HCT116 (cell line): ENCODE measurements around the gene LRRK2. TPM values are rescaled to one million over a fixed set of nuclear protein-coding genes. Genes with fewer than 3 reads are reported as not detected.

Experiments used
- ATAC-seq: fragments of 200-7000 bp; cut with Tn5 transposase; 2 replicates; pipeline ENCODE4 v1.9.1; 2020; ENCODE audit warnings: mild to moderate bottlenecking, moderate library complexity
- BruUV-seq: library from RNA; stranded (reverse); fragments of 400-500 nt; replicated peaks from 2 replicates; lab custom pipeline; 2021; lab: Mats Ljungman, UMichigan
- CTCF ChIA-PET: fragments of 300-600 bp; sonication (Branson Sonifier 250); formaldehyde crosslinking; loops from one replicate; lab custom pipeline; 2021; ENCODE audit warnings: antibody characterized with exemption; lab: Charles Lee
- POLR2A ChIA-PET: fragments of 300-600, 350-600 bp; sonication (Branson Sonifier 250); formaldehyde crosslinking; loops from one replicate; lab custom pipeline; 2021; ENCODE audit warnings: antibody characterized with exemption; lab: Charles Lee
- RAD21 ChIA-PET, 2 experiments: fragments of 300-600 bp; sonication (Branson Sonifier 250); formaldehyde crosslinking; loops; one replicate each; lab custom pipeline; 2023; ENCODE audit warnings: low total read pairs in 2 of 2; ENCODE audit not compliant: uncharacterized antibody in 2 of 2, unreplicated experiment in 2 of 2, low non-redundant PET in 1 of 2; lab: Charles Lee
- DNase-seq: peaks from one replicate; pipeline ENCODE4 v3.0.0-alpha.2; 2010; ENCODE audit warnings: low read depth, low spot score
- H2AFZ ChIP-seq: fragments of 200-600 bp; shearing (Covaris generic), sonication (generic); 2 replicates; pipeline ENCODE4 v1.6.1; 2017; ENCODE audit warnings: low read depth, mixed run types, mixed read lengths, antibody characterized with exemption, low read length; ENCODE audit not compliant: poor library complexity, severe bottlenecking
- H3K27ac ChIP-seq: 2 replicates; pipeline ENCODE4 v1.5.1; 2012; ENCODE audit warnings: low read depth, low read length
- H3K27me3 ChIP-seq: fragments of 200-600 bp; sonication (generic); 2 replicates; pipeline ENCODE4 v1.6.1; 2016; ENCODE audit warnings: mixed run types, low read length, mixed read lengths; ENCODE audit not compliant: insufficient read depth
- H3K36me3 ChIP-seq, 2 experiments: fragments of 200-500 bp in 1 of 2; fragments of 200-600 bp in 1 of 2; sonication (Bioruptor generic) in 1 of 2; sonication (generic) in 1 of 2; 2 replicates each; pipeline versions ENCODE4 v1.5.1 to v1.6.1; 2014 to 2016; ENCODE audit warnings: low read length in 2 of 2, inconsistent platforms in 1 of 2, mixed read lengths in 1 of 2, mixed run types in 1 of 2; ENCODE audit not compliant: insufficient read depth in 2 of 2, control insufficient read depth in 1 of 2
- H3K4me1 ChIP-seq, 2 experiments: fragments of 200-600 bp in 1 of 2; sonication (generic) in 1 of 2; 2 replicates each; pipeline versions ENCODE4 v1.5.1 to v1.6.1; 2012 to 2017; ENCODE audit warnings: low read length in 2 of 2, inconsistent platforms in 1 of 2, mild to moderate bottlenecking in 1 of 2, mixed read lengths in 1 of 2, mixed run types in 1 of 2, moderate library complexity in 1 of 2; ENCODE audit not compliant: insufficient read depth in 2 of 2, control insufficient read depth in 1 of 2
- H3K4me2 ChIP-seq: fragments of 200-600 bp; sonication (generic); 2 replicates; pipeline ENCODE4 v1.6.1; 2017; ENCODE audit warnings: mixed run types, low read length, mixed read lengths
- H3K4me3 ChIP-seq, 2 experiments: fragments of 200-600 bp in 1 of 2; sonication (generic) in 1 of 2; replicated peaks in 1 of 2; 2 replicates each; pipeline ENCODE4 v1.5.1; 2011 to 2016; ENCODE audit warnings: low read length in 2 of 2, control low read depth in 1 of 2, low read depth in 1 of 2, mild to moderate bottlenecking in 1 of 2, mixed read lengths in 1 of 2, mixed run types in 1 of 2
- H3K79me2 ChIP-seq: fragments of 200-600 bp; sonication (generic); 2 replicates; pipeline ENCODE4 v1.6.1; 2017; ENCODE audit warnings: mild to moderate bottlenecking, mixed run types, low read length, moderate library complexity, mixed read lengths; ENCODE audit not compliant: insufficient read depth
- H3K9ac ChIP-seq: fragments of 200-600 bp; sonication (generic); 2 replicates; pipeline ENCODE4 v1.6.1; 2016; ENCODE audit warnings: low read length, mixed read lengths
- H3K9me2 ChIP-seq: fragments of 200-600 bp; sonication (generic), shearing (Covaris generic); 2 replicates; pipeline ENCODE4 v1.6.1; 2017; ENCODE audit warnings: mixed run types, mild to moderate bottlenecking, moderate library complexity; ENCODE audit not compliant: insufficient read depth
- H3K9me3 ChIP-seq, 2 experiments: fragments of 200-500 bp in 1 of 2; fragments of 200-600 bp in 1 of 2; sonication (Bioruptor generic) in 1 of 2; sonication (generic) in 1 of 2; 2 replicates each; pipeline ENCODE4 v1.6.1; 2014 to 2017; ENCODE audit warnings: low read length in 2 of 2, mixed read lengths in 2 of 2, inconsistent platforms in 1 of 2, low read depth in 1 of 2, mild to moderate bottlenecking in 1 of 2, mixed run types in 1 of 2, moderate library complexity in 1 of 2; ENCODE audit not compliant: control insufficient read depth in 1 of 2, insufficient read depth in 1 of 2
- H4K20me1 ChIP-seq: fragments of 200-600 bp; sonication (generic), shearing (Covaris generic); 2 replicates; pipeline ENCODE4 v1.6.1; 2017; ENCODE audit warnings: mixed run types, mild to moderate bottlenecking, moderate library complexity; ENCODE audit not compliant: insufficient read depth
- CBX3 ChIP-seq: IDR thresholded peaks from 2 replicates; pipeline ENCODE4 v1.6.1; 2012; ENCODE audit warnings: low read depth
- CEBPB ChIP-seq: IDR thresholded peaks from 2 replicates; pipeline ENCODE4 v1.6.1; 2012; ENCODE audit warnings: low read depth
- EGR1 ChIP-seq: IDR thresholded peaks from 2 replicates; pipeline ENCODE4 v1.6.1; 2012; ENCODE audit warnings: low read depth
- ELF1 ChIP-seq: IDR thresholded peaks from 2 replicates; pipeline ENCODE4 v1.6.1; 2012; ENCODE audit warnings: low read depth, borderline replicate concordance
- EZH2 ChIP-seq: fragments of 200-600 bp; sonication (generic); IDR thresholded peaks from 2 replicates; pipeline ENCODE4 v1.6.1; 2017; ENCODE audit warnings: antibody characterized with exemption, mixed run types
- EZH2phosphoT487 ChIP-seq: fragments of 200-600 bp; IDR thresholded peaks from 2 replicates; pipeline ENCODE4 v1.6.1; 2018; ENCODE audit warnings: antibody characterized with exemption, borderline replicate concordance
- JUND ChIP-seq: IDR thresholded peaks from 2 replicates; pipeline ENCODE4 v1.6.1; 2012
- POLR2A ChIP-seq: IDR thresholded peaks from 2 replicates; pipeline ENCODE4 v1.7.0; 2011; ENCODE audit warnings: borderline replicate concordance; ENCODE audit not compliant: insufficient read depth, insufficient read length; ENCODE audit errors: extremely low read depth
- POLR2AphosphoS5 ChIP-seq: IDR thresholded peaks from 2 replicates; pipeline ENCODE4 v1.6.1; 2011; ENCODE audit warnings: mild to moderate bottlenecking, low read depth, low read length, moderate library complexity
- RAD21 ChIP-seq: IDR thresholded peaks from 2 replicates; pipeline ENCODE4 v1.6.1; 2012; ENCODE audit warnings: low read depth, mild to moderate bottlenecking
- SIN3A ChIP-seq: IDR thresholded peaks from 2 replicates; pipeline ENCODE4 v1.6.1; 2012; ENCODE audit warnings: low read depth
- SP1 ChIP-seq: IDR thresholded peaks from 2 replicates; pipeline ENCODE4 v1.6.1; 2012; ENCODE audit warnings: low read depth
- SRF ChIP-seq: IDR thresholded peaks from 2 replicates; pipeline ENCODE4 v1.6.1; 2012; ENCODE audit warnings: low read depth
- TCF7L2 ChIP-seq: IDR thresholded peaks from 2 replicates; pipeline ENCODE4 v1.7.0; 2011; ENCODE audit warnings: borderline replicate concordance, inconsistent platforms; ENCODE audit not compliant: insufficient read depth, insufficient read length; ENCODE audit errors: extremely low read depth
- YY1 ChIP-seq: IDR thresholded peaks from 2 replicates; pipeline ENCODE4 v1.6.1; 2011; ENCODE audit warnings: low read length, low read depth, moderate library complexity, mild to moderate bottlenecking; ENCODE audit not compliant: insufficient replicate concordance; ENCODE audit errors: extremely low read depth
- ZNF274 ChIP-seq: fragments of 200-500 bp; sonication (Bioruptor generic); IDR thresholded peaks from 2 replicates; pipeline ENCODE4 v1.6.1; 2014; ENCODE audit warnings: mild to moderate bottlenecking, low read depth, low read length, inconsistent platforms
- intact Hi-C: fragments of 100-400 bp; cut with micrococcal nuclease; formaldehyde crosslinking; loops from 2 replicates; pipeline ENCODE4 v1.10.0; 2022
- total RNA-seq: library from RNA; stranded (reverse); gene quantifications from one replicate; pipeline ENCODE4 v1.2.1, GENCODE V29; 2021; ENCODE audit not compliant: unreplicated experiment
- TF ChIP-seq, protein P1 (sequence below): IDR thresholded peaks from 2 replicates; pipeline ENCODE4 v1.6.1; 2011; ENCODE audit warnings: mild to moderate bottlenecking, low read length, moderate library complexity; ENCODE audit not compliant: insufficient replicate concordance; ENCODE audit errors: extremely low read depth
- TF ChIP-seq, protein P2 (sequence below): IDR thresholded peaks from 2 replicates; pipeline ENCODE4 v1.6.1; 2012; ENCODE audit warnings: low read depth
- TF ChIP-seq, protein P3 (sequence below): IDR thresholded peaks from 2 replicates; pipeline ENCODE4 v1.6.1; 2012

LRRK2 gene
- total RNA-seq, 1 experiment from 2014 or later: 0.20 TPM

DNA sequence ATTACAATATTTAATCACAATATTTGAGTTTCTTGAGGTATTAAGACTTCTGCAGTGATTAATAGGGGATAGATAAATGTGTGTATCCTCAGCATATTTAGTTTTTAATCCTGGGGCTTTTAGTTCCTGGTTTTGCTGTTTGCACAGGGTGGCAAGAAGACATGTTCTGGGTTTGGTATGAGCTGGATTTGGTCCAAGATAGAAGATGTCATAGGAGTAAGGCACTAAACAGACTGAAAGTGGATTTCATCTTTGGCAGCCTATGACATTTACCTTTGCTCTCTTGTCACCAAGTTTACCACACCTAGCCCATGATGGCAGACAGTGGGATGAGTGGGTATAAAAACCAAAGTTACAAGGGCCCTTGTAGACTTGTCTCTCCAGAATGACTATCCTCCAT, 168.2 kb downstream of the LRRK2 start:
- no peaks in the 10 kb centered on the region for H3K4me1 ChIP-seq
- no peaks in the 10 kb centered on the region for H3K9me3 ChIP-seq
- intact Hi-C loops: no loop called here
- H3K79me2 ChIP-seq: no peaks in the 10 kb centered on the region
- H4K20me1 ChIP-seq: no peaks in the 10 kb centered on the region
- no peak overlapping the region for H3K4me3 ChIP-seq
- TF ChIP-seq JUND: no peak
- no peak for TF ChIP-seq SP1
- TF ChIP-seq SRF: no peak
- no peak for TF ChIP-seq EZH2phosphoT487
- TF ChIP-seq, protein P1, sequence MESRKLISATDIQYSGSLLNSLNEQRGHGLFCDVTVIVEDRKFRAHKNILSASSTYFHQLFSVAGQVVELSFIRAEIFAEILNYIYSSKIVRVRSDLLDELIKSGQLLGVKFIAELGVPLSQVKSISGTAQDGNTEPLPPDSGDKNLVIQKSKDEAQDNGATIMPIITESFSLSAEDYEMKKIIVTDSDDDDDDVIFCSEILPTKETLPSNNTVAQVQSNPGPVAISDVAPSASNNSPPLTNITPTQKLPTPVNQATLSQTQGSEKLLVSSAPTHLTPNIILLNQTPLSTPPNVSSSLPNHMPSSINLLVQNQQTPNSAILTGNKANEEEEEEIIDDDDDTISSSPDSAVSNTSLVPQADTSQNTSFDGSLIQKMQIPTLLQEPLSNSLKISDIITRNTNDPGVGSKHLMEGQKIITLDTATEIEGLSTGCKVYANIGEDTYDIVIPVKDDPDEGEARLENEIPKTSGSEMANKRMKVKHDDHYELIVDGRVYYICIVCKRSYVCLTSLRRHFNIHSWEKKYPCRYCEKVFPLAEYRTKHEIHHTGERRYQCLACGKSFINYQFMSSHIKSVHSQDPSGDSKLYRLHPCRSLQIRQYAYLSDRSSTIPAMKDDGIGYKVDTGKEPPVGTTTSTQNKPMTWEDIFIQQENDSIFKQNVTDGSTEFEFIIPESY: no peak
- TF ChIP-seq EGR1: no peak
- TF ChIP-seq RAD21: no peak
- TF ChIP-seq POLR2AphosphoS5: no peak
- TF ChIP-seq, protein P2, sequence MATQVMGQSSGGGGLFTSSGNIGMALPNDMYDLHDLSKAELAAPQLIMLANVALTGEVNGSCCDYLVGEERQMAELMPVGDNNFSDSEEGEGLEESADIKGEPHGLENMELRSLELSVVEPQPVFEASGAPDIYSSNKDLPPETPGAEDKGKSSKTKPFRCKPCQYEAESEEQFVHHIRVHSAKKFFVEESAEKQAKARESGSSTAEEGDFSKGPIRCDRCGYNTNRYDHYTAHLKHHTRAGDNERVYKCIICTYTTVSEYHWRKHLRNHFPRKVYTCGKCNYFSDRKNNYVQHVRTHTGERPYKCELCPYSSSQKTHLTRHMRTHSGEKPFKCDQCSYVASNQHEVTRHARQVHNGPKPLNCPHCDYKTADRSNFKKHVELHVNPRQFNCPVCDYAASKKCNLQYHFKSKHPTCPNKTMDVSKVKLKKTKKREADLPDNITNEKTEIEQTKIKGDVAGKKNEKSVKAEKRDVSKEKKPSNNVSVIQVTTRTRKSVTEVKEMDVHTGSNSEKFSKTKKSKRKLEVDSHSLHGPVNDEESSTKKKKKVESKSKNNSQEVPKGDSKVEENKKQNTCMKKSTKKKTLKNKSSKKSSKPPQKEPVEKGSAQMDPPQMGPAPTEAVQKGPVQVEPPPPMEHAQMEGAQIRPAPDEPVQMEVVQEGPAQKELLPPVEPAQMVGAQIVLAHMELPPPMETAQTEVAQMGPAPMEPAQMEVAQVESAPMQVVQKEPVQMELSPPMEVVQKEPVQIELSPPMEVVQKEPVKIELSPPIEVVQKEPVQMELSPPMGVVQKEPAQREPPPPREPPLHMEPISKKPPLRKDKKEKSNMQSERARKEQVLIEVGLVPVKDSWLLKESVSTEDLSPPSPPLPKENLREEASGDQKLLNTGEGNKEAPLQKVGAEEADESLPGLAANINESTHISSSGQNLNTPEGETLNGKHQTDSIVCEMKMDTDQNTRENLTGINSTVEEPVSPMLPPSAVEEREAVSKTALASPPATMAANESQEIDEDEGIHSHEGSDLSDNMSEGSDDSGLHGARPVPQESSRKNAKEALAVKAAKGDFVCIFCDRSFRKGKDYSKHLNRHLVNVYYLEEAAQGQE: no peak
- TF ChIP-seq, protein P3, sequence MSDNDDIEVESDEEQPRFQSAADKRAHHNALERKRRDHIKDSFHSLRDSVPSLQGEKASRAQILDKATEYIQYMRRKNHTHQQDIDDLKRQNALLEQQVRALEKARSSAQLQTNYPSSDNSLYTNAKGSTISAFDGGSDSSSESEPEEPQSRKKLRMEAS: no peak
- TF ChIP-seq EZH2: no peak
- TF ChIP-seq SIN3A: no peak
- no peak for TF ChIP-seq TCF7L2
- TF ChIP-seq POLR2A: no peak
- no peak for TF ChIP-seq YY1
- no peak for TF ChIP-seq CBX3
- no peak for TF ChIP-seq ELF1
- TF ChIP-seq ZNF274: no peak
- TF ChIP-seq CEBPB: no peak
- H3K9me2 ChIP-seq: no peaks in the 10 kb centered on the region
- ChIA-PET POLR2A (no interaction called here), RAD21 (no interaction called here), CTCF (no interaction called here)
- DNase-seq (no peak), ATAC-seq (no peak)
- no peaks in the 10 kb centered on the region for H3K27me3 ChIP-seq
- no peak overlapping the region for H2AFZ ChIP-seq
- H3K36me3 ChIP-seq: no peaks in the 10 kb centered on the region
- H3K27ac ChIP-seq: no peak overlapping the region
- no peak overlapping the region for H3K4me2 ChIP-seq
- no TSS peak for BruUV-seq
- no peak overlapping the region for H3K9ac ChIP-seq
